Neuron (in vitro differentiated cells): ENCODE data around the gene SFRP5.

Experiments
- H2AFZ ChIP-seq: one replicate; pipeline ENCODE4 v1.6.1; 2013; ENCODE audit warnings: low read depth, mild to moderate bottlenecking, inconsistent platforms, low read length, moderate library complexity
- H3K27me3 ChIP-seq: one replicate; pipeline ENCODE4 v1.6.1; 2013; ENCODE audit warnings: low read length; ENCODE audit not compliant: insufficient read depth
- H3K36me3 ChIP-seq: one replicate; pipeline ENCODE4 v1.6.1; 2013; ENCODE audit warnings: low read length; ENCODE audit not compliant: insufficient read depth
- H3K4me1 ChIP-seq: one replicate; pipeline ENCODE4 v1.6.1; 2013; ENCODE audit warnings: low read length; ENCODE audit not compliant: insufficient read depth
- H3K4me3 ChIP-seq: 2 replicates; pipeline ENCODE4 v1.5.1; 2013; ENCODE audit warnings: mild to moderate bottlenecking, low read length, moderate library complexity
- H3K9me3 ChIP-seq: one replicate; pipeline ENCODE4 v1.6.1; 2013; ENCODE audit warnings: low read length

SFRP5 gene

DNA sequence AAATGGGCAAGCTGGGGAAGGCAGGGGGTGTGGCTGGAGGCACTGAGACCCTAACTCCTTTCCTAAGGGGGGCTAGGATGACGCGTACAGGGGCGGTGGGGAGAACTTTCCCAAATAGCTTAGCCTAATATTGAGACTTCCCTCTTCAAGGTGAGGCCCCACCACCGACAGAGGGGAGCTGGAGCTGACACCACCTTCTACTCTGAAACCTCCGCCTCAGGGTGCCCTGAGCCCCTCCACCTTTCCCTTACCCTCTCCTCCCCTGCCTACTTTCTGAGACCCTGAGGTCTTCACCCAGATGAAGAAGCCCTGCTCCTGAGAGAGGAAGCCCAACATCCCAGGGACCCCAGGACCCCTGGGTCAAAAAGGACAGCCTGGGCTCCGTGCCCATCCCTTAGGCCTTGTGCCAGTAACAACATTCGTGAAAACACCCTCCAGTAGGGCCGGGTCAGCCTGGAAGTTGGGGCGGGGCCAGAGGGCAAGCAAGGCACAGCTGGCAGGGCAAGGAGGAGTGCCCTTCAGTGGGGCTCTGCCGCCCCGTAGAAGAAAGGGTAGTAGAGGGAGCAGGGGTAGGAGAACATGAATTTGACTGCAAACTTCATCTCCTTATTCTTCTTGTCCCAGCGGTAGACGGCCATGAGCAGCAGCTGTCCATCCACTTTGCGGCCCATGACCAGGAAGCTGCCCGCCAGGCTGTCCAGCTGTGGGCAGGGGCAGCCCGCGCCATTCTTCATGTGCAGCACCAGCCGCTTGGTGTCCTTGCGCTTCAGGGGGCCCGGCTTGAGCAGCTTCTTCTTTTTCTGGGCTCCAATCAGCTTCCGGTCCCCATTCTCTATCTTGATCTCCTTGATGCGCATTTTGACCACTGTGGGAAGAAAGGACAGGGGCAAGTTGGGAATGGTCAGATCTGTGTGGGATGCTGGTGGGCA, 4.5 kb downstream of the SFRP5 start:
- no peaks in the 10 kb centered on the region for H3K9me3 ChIP-seq
- H2AFZ ChIP-seq, result no peak overlapping the region
- peaks cover 15% of the 10 kb centered on the region for H3K4me1 ChIP-seq
- peaks cover 26% of the 10 kb centered on the region for H3K27me3 ChIP-seq
- no peaks in the 10 kb centered on the region for H3K36me3 ChIP-seq
- H3K4me3 ChIP-seq, result no peak overlapping the region

DNA sequence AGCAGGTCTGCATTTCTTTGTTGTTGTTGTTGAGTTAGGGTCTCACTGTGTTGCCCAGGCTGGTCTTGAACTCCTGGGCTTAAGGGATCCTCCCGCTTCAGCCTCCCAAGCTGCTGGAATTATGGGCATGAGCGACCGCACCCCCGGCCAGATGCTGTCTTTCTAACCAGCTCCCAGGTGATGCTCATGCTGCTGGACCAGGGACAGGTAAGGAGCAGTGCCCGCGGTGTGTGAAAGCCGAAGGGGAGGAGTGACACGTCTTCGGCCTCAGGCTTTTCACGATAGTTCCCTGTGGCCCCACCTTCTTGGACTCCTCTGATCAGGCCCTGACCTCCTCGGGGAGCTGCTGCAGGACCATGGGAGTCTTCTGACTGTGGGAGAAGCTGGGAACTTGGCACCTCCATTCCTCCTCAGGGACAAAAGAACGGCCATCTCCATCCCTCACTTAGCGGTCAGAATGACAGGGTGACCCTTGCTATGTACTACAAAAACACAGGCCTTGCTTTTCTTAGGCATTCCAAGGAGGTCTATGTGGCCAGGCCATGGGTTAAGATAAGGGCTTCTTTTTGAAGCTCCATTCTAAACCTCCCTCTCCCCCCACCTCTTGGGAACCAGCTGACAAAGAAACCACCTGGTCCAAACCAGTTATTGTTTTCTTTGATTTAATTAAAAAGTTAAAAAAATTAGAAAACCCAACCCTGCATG, 5.5 kb downstream of the SFRP5 start:
- Histone ChIP-seq H3K36me3 (no peaks in the 10 kb centered on the region), H3K27me3 (peaks cover 18% of the 10 kb centered on the region), H3K9me3 (no peaks in the 10 kb centered on the region), H2AFZ (no peak overlapping the region), H3K4me1 (peaks cover 13% of the 10 kb centered on the region), H3K4me3 (no peak overlapping the region)

DNA sequence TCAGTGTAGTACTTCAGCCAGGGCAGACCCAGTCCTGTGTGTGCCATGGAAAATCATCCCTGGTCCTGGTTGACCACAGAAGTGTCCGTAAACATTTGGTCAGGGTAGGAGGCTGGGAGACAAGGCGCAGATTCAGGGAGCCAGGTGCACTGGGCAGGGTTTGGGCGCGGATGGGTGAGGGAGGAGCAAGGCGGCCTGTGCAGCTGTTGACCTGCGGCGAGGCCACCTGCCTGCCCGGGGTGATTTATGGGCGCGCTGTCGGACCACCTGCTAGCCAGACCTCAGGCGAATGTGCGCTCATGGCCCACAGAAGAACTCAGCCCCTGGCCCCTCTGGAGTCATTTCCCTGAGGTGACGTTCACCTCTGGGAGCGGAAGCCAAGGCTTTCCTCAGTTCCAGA, 6.6 kb downstream of the SFRP5 start:
- no peaks in the 10 kb centered on the region for H3K9me3 ChIP-seq
- H3K4me3 ChIP-seq, result no peak overlapping the region
- H3K36me3 ChIP-seq, result peaks cover 3% of the 10 kb centered on the region
- H3K4me1 ChIP-seq, result peaks cover 12% of the 10 kb centered on the region
- H3K27me3 ChIP-seq, result peaks cover 7% of the 10 kb centered on the region
- no peak overlapping the region for H2AFZ ChIP-seq

DNA sequence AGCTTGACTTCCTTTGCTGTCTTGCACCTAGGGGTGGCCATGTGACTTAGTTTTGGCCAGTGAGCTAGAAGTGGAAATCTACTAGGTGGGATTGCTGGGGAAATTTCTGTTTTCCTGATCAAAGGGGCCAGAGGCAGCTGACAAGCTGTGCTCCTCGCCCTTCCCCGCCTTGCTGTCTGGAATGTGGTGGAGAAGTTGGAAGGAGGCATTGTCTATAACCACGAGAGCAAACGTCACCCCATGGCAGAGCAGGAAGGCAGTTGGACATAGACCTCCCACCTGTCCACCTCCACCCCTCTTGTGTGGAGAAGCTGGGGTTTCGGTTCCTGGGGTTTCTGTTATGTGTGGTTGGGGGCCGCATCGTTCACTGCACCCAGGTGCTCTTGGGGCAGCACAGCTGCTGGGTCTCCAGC, 7.3 kb downstream of the SFRP5 start:
- H3K27me3 ChIP-seq, result peaks cover 1% of the 10 kb centered on the region
- peaks cover 7% of the 10 kb centered on the region for H3K36me3 ChIP-seq
- H3K4me3 ChIP-seq, result no peak overlapping the region
- H3K9me3 ChIP-seq, result no peaks in the 10 kb centered on the region
- H3K4me1 ChIP-seq, result peaks cover 12% of the 10 kb centered on the region
- no peak overlapping the region for H2AFZ ChIP-seq

DNA sequence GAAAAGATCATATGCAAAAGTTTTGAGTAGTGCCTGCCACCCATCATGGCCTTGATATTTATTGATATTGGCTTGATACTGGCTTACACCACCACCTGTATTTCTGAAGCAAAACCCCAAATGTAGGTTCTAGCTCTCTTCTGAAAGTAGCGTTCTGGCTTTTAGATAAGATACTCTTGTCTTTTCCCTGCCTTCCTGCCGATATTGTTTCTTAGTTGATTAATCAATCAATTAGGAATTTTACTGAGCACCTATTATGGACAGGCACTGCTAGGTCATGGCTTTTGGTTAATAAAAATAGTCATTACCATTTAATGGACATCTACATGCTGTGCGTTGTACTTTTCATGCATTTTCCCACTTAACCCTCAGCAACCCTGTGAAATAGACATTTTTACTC, 7.9 kb downstream of the SFRP5 start:
- H3K27me3 ChIP-seq, result no peaks in the 10 kb centered on the region
- no peak overlapping the region for H3K4me3 ChIP-seq
- no peaks in the 10 kb centered on the region for H3K9me3 ChIP-seq
- H3K36me3 ChIP-seq, result peaks cover 7% of the 10 kb centered on the region
- peaks cover 8% of the 10 kb centered on the region for H3K4me1 ChIP-seq
- H2AFZ ChIP-seq, result no peak overlapping the region

DNA sequence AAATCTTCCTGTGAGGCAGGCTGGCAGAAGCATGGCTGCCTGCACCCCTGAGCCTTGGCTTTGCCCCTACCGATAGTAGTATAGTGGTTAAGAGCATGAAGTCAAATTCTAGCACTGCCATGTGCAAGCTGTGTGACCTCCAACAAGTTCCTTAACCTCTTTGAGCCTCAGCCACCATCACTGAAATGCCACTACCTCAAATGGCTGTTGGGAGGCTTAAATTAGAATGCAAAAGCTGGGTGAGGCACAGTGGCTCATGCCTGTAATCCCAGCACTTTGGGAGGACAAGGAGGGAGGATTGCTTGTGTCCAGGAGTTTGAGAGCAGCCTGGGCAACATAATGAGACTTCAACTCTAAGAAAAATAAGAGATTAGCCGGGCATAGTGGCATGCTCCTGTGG, 8.4 kb downstream of the SFRP5 start:
- Histone ChIP-seq H3K27me3 (no peaks in the 10 kb centered on the region), H2AFZ (no peak overlapping the region), H3K4me1 (peaks cover 4% of the 10 kb centered on the region), H3K4me3 (no peak overlapping the region), H3K36me3 (peaks cover 7% of the 10 kb centered on the region), H3K9me3 (no peaks in the 10 kb centered on the region)

DNA sequence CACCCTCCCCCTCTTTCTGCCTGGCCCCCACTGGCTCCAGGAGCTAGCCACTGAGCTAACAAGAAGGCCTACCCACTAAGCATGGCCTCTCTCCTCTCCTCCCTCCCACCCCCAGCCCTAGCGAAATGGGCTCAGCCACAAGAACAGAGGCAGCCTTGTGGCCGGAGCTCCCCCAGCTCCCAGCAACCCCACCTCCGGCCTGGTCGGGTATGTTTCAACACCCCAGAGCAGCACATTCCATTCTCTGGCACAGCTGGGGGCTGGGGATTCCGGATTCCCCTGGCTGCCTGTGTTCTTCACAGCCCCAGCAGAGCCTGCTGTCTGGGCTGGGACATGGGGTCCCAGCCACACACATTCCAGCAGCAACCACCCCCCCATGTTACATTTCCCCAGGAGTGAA, 9.0 kb downstream of the SFRP5 start:
- no peaks in the 10 kb centered on the region for H3K4me1 ChIP-seq
- no peak overlapping the region for H3K4me3 ChIP-seq
- H3K27me3 ChIP-seq, result no peaks in the 10 kb centered on the region
- peaks cover 7% of the 10 kb centered on the region for H3K36me3 ChIP-seq
- no peak overlapping the region for H2AFZ ChIP-seq
- no peaks in the 10 kb centered on the region for H3K9me3 ChIP-seq

DNA sequence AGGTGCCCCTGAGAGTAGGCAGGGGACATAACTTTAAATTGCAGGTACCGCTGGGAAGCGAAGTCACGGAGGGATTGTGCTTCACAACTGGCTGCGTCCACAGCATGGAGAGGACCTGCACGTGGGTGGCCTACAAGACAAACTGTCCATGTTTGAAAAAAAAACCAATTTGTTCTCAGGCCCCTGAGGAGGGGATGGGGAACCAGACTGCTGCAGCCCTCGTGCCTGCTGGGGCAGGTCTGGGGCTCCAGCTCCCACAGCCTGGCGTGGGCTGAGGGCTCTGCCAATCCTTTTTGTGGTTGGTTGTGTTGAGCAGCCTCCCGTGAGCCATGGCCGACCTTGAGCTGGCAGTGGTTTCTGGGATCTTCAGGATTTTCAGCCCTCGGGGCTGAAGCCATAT, 9.7 kb downstream of the SFRP5 start:
- H3K4me1 ChIP-seq, result no peaks in the 10 kb centered on the region
- no peak overlapping the region for H3K4me3 ChIP-seq
- no peak overlapping the region for H2AFZ ChIP-seq
- no peaks in the 10 kb centered on the region for H3K27me3 ChIP-seq
- H3K9me3 ChIP-seq, result no peaks in the 10 kb centered on the region
- H3K36me3 ChIP-seq, result peaks cover 14% of the 10 kb centered on the region

DNA sequence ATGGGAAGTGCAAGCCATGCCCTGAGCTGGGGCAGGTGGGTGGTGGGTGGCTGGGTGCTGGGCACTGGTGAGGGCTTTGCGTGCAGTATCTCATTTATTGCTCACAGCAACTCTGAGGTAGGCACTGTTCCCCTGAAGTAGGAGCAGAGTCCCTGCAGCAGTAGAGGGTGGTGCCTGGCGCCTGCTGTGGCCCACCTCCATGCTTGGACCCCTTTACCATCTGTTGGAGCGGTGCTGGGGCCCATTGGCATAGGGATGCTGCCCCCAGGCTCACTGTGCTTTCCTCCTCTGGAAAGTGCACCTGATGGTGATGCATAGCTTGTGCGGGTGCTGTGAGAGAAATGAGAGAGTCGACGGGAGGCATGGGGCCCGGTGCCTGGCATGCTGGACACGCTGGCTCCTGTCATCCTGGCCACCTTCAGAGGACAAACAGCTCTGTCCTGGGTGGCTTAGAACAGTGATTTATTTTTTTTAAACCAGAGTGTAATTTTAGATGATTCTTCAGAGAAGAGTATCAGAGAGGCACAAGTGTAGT, 10.4 kb downstream of the SFRP5 start:
- H3K4me3 ChIP-seq, result no peak overlapping the region
- H3K36me3 ChIP-seq, result peaks cover 20% of the 10 kb centered on the region
- H3K9me3 ChIP-seq, result no peaks in the 10 kb centered on the region
- H3K4me1 ChIP-seq, result no peaks in the 10 kb centered on the region
- H3K27me3 ChIP-seq, result no peaks in the 10 kb centered on the region
- no peak overlapping the region for H2AFZ ChIP-seq

DNA sequence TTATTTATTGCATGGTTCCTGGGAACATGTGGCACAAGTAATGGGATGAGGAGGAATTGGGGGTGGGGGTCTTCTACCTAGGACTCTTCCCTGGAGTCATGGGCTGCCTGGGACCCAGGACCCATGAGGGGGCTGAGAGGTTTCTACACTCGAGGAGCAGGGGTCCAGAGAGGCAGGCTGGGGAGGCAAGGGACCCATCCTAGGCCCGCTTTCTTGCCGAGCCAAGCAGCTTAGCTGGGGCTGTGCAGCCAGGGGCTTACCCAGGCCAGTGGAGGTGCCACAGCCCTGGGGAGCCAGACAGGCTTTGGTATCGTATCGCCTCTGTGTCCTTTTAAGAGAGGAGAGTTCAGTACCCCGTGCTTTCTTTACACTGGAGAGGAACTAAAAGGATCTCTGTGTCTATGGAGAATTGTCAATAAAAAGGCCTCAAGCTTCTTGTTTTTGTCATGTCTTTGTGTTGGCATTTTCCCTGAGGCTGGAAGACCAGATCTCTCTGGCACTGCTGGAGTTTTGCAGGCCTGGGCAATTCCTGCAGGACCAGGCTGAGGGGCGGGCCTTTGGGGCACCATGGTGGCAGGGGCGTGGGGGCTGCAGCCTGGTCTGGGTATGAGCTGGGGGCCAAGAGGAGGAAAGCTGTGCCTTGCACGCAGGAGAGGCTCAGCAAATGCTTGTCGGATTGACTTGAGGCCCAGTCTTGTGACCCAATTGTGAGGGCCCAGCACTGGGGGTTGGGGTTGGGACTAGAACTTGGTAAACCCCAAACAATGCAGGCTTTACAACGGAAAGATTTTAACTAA, 11.1 kb downstream of the SFRP5 start:
- H3K4me3 ChIP-seq, result no peak overlapping the region
- peaks cover 26% of the 10 kb centered on the region for H3K36me3 ChIP-seq
- no peaks in the 10 kb centered on the region for H3K27me3 ChIP-seq
- no peaks in the 10 kb centered on the region for H3K9me3 ChIP-seq
- no peaks in the 10 kb centered on the region for H3K4me1 ChIP-seq
- no peak overlapping the region for H2AFZ ChIP-seq

DNA sequence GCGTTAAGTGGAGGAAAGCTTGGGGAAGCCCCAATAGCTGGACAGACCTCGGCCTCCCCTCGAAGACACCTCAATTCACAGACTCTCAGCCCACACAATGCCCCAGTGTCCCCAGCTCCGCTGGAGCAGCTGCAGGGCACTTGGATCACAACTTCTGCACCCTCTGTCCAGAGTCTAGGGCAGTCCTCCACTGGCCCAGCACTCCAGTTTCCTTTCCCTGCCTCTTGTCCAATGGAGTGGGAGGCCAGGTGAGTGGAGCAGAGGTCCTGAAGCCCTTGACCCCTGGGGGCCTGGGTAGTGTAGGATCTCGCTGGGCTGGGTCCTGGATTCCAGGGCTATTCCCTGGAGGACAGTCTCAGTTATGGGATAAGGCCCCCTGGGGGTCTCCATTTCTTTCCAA, 11.9 kb downstream of the SFRP5 start:
- H3K27me3 ChIP-seq, result no peaks in the 10 kb centered on the region
- H3K9me3 ChIP-seq, result no peaks in the 10 kb centered on the region
- H3K36me3 ChIP-seq, result peaks cover 32% of the 10 kb centered on the region
- H3K4me1 ChIP-seq, result no peaks in the 10 kb centered on the region
- no peak overlapping the region for H2AFZ ChIP-seq
- no peak overlapping the region for H3K4me3 ChIP-seq

DNA sequence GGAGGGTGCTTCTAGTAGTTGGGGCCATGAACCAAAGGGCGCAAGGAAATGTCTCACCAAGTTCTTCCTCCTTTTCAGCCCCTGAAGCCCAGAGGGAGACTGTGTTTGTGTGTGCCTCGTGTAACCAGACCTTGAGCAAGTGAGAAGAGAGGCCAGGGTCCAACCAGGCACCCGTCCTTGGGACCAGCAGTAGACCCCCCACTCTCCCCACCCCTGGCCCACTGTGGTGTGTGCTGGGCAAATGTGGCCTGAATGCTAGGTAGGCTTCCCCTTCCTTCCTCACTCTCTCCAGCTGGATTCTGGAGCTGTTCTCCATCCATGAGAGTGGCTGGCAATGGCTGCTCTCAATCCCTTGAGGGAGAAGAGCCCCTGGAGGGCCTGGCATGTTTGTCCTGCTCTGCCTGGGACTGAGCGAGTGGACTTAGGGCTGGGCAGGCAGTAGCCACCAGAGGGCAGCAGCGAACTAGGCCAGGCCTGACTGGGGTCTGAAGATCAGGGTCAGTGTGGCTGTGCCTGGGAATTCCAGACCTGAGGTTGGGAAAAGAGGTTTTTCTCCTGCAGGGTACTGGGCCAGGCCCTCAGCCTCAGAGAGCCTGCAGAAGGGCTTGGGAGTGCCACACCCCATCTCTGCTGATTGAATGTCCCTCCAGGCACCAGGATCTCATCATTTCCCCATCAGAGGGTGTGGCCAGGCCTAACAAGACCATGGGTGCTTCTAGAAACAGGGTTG, 12.5 kb downstream of the SFRP5 start:
- Histone ChIP-seq H3K9me3 (no peaks in the 10 kb centered on the region), H3K36me3 (peaks cover 38% of the 10 kb centered on the region), H2AFZ (no peak overlapping the region), H3K4me3 (no peak overlapping the region), H3K4me1 (no peaks in the 10 kb centered on the region), H3K27me3 (no peaks in the 10 kb centered on the region)
